Large intestine (tissue), 3 donors: ENCODE measurements around the gene TMEM128. TPM values are rescaled to one million over a fixed set of nuclear protein-coding genes. Genes with fewer than 3 reads are reported as not detected.
"Not testable (repeated sequence)": the region's sequence is repeated elsewhere in the genome, so short reads cannot be mapped to it uniquely, and the experiment has no call there.

Experiments
- DNase-seq, 2 donors: peaks; one replicate each; pipeline versions ENCODE4 v3.0.0 to v3.0.0-alpha.2; 2013
- H3K27ac ChIP-seq: one replicate; pipeline ENCODE4 v1.5.1; 2013; ENCODE audit warnings: low read length
- H3K27me3 ChIP-seq: 2 replicates; pipeline ENCODE4 v1.6.1; 2013; ENCODE audit warnings: low read length; ENCODE audit not compliant: control insufficient read depth, insufficient read depth
- H3K36me3 ChIP-seq: 2 replicates; pipeline ENCODE4 v1.6.1; 2013; ENCODE audit warnings: low read length; ENCODE audit not compliant: control insufficient read depth, insufficient read depth
- H3K4me1 ChIP-seq: one replicate; pipeline ENCODE4 v1.6.1; 2013; ENCODE audit warnings: low read length; ENCODE audit not compliant: control insufficient read depth, insufficient read depth
- H3K4me3 ChIP-seq: one replicate; pipeline ENCODE4 v1.5.1; 2013; ENCODE audit warnings: low read length
- H3K9me3 ChIP-seq: one replicate; pipeline ENCODE4 v1.6.1; 2013; ENCODE audit warnings: mild to moderate bottlenecking, low read depth, low read length, moderate library complexity; ENCODE audit not compliant: control insufficient read depth
- WGBS: methylation state at CpG from one replicate; pipeline ENCODE4 v1.1.5; 2013; ENCODE audit warnings: low lambda C conversion rate; ENCODE audit not compliant: insufficient coverage; 5-methylcytosine and 5-hydroxymethylcytosine counted together
- polyA plus RNA-seq: library from polyadenylated mRNA; unstranded; fragments of 120-200 nt; gene quantifications from one replicate; pipeline ENCODE4 v1.2.1, GENCODE V29; 2013

Gene TMEM128
- polyA plus RNA-seq, 1 donor: 32.3 TPM

- no CpG with 5 or more reads among the region's 4 CpGs for WGBS
- H3K27me3 ChIP-seq: peaks cover 7% of the 10 kb centered on the region
- H3K9me3 ChIP-seq: no peaks in the 10 kb centered on the region
- H3K4me1 ChIP-seq: no peaks in the 10 kb centered on the region
- no peak overlapping the region for H3K27ac ChIP-seq
- DNase-seq: no peak
- H3K4me3 ChIP-seq: no peak overlapping the region
- H3K36me3 ChIP-seq: no peaks in the 10 kb centered on the region
Observed at GRCh38 chr4:4202510-4202909, 45.5 kb downstream of the TMEM128 start.

- DNase-seq: no peak
- Histone ChIP-seq H3K4me1 (no peaks in the 10 kb centered on the region), H3K9me3 (no peaks in the 10 kb centered on the region), H3K27me3 (peaks cover 5% of the 10 kb centered on the region), H3K4me3 (no peak overlapping the region), H3K36me3 (no peaks in the 10 kb centered on the region), H3K27ac (no peak overlapping the region)
- no CpG with 5 or more reads among the region's 4 CpGs for WGBS
Observed at GRCh38 chr4:4200624-4201023, 47.4 kb downstream of the TMEM128 start.

GRCh38 chr4:4195354-4195753 lies 52.7 kb downstream of the TMEM128 start:
- no peaks in the 10 kb centered on the region for H3K4me1 ChIP-seq
- WGBS: no CpG with 5 or more reads among the region's 3 CpGs
- no peak for DNase-seq
- no peak overlapping the region for H3K27ac ChIP-seq
- H3K9me3 ChIP-seq: no peaks in the 10 kb centered on the region
- H3K4me3 ChIP-seq: no peak overlapping the region
- H3K27me3 ChIP-seq: no peaks in the 10 kb centered on the region
- no peaks in the 10 kb centered on the region for H3K36me3 ChIP-seq

GRCh38 chr4:4188557-4188956 lies 59.5 kb downstream of the TMEM128 start:
- not testable (repeated sequence) for H3K27me3 ChIP-seq, H3K4me3 ChIP-seq, H3K27ac ChIP-seq, H3K4me1 ChIP-seq, H3K9me3 ChIP-seq, DNase-seq, H3K36me3 ChIP-seq
- WGBS: no CpG with 5 or more reads among the region's 3 CpGs

Other genes starting within 250 kb of the TMEM128 start
- not detected for gene OTOP1, start 21.3 kb downstream of the TMEM128 start, polyA plus RNA-seq
- 16.8 TPM for gene LYAR, start 41.9 kb upstream of the TMEM128 start, polyA plus RNA-seq
- 5.9 TPM for gene ZBTB49, start 42.0 kb upstream of the TMEM128 start, polyA plus RNA-seq
- 30.1 TPM for gene NSG1, start 138.9 kb upstream of the TMEM128 start, polyA plus RNA-seq